D721Med (cell line): ENCODE results near the gene CDC26.

ENCODE experiments used
- DNase-seq: peaks from one replicate; pipeline ENCODE4 v3.0.0; 2011; ENCODE audit warnings: low spot score; ENCODE audit not compliant: insufficient read length
- FAIRE-seq: peaks from 2 replicates; lab custom pipeline; 2011; peaks lifted over from hg19 to GRCh38; lab: Jason Lieb, UNC
- CTCF ChIP-seq: IDR thresholded peaks from 2 replicates; pipeline ENCODE4 v1.5.1; 2012; ENCODE audit warnings: mild to moderate bottlenecking, control low read depth; ENCODE audit not compliant: insufficient read depth; ENCODE audit errors: missing control alignments

CDC26 gene

DNA sequence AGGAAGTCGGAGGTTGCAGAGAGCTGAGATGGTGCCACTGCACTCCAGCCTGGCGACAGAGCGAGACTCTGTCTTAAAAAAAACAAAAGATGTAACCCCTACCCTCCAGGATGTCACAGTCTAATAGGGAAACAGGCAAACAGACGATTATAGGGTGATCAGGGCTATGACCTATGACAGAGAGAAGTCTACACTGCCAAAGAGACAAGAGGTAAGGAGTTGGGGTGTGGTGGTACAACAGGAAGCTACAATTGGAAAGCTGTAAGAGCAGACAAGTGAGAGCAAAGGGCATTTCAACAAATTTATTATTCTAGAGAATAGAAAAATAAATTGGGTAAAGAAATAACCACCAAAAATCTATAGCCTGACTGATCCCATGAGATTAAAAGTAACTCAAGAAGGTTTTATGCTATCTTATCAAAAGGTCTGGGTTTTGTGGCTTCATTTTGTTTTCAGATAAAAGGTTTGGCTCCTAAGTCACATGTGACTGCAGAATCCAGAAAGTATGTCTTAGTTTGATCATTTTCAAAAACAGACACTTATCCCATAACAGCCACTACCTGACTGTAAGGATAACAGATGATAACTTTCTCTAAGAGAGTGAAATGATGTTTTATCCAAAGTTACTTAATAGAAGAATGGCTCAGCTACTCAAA, 7.3 kb downstream of the CDC26 start:
- FAIRE-seq (no peak), DNase-seq (no peak)
- TF ChIP-seq CTCF: no peak

DNA sequence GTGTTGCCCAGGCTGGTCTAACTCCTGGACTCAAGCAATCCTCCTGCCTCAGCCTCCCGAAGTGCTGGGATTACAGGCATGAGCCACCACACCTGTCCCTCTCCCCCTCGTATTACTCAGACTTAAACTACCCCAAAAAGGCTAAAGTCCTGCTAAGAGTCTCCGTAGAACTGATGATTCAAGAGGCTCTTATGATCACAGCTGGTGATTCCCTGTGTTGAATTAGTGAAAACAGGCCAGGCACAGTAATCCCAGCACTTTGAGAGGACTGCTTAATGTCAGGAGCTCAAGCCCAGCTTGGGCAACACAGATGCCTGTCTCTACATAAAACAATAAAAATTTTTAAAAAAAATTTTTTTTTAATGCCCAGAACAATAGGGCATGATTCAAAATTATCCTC, 9.2 kb downstream of the CDC26 start:
- DNase-seq (no peak), FAIRE-seq (no peak)
- TF ChIP-seq CTCF: no peak

DNA sequence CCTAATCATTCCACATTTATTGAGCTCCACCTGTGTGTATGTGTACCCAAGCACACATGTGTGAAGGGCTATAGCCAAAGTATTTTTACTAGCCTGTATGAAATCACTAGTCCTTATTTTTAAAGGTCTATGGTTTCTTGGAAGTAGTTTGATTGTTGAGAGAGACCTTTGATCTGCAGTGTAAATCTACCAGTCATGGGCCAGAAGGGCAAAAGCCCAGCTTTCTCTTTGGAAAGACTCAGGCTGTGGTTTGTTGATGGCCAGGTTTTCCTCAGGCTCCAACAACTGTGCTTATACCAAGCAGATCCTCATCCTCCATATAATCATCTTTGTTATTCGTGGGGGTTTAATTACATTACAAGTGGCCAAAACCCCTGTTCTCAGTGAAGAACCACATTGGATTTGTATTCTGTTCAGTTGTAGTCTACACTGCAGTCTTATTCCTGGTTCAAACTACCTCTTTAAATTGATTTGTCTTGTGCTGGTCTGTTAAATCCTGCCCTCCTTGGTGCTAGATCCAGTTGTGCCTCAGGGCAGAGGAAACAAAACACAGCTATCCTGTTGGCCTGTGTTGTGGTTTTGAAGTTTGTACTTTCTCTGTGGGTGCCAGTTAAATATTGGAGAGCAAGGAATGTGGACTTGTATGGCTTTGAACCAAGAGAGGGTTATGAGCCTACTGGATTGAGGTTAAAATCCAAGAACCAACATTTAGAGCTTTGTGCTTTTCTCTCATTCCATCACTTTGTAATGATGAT, 13.3 kb downstream of the CDC26 start:
- FAIRE-seq (no peak), DNase-seq (no peak)
- no peak for TF ChIP-seq CTCF

DNA sequence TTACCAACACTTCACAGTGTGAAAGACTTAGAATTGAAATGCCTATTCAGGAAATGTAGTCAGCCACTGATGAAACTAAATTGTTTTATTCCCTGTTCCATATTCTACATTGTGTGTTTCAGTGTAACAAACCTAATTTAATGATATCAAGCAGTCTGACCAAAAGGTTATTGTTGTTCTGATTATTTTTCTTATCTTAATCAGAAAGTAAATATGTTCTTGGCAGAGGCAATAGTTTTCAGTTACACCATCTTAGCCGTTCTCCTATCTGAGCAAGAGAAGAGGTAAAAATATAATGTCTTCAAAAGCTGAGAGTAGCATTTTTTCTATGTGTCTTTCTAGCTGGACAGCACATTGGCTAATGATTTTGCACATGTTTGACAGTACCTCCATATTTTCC, 17.1 kb downstream of the CDC26 start:
- FAIRE-seq: no peak
- no peak for DNase-seq
- TF ChIP-seq CTCF: no peak

DNA sequence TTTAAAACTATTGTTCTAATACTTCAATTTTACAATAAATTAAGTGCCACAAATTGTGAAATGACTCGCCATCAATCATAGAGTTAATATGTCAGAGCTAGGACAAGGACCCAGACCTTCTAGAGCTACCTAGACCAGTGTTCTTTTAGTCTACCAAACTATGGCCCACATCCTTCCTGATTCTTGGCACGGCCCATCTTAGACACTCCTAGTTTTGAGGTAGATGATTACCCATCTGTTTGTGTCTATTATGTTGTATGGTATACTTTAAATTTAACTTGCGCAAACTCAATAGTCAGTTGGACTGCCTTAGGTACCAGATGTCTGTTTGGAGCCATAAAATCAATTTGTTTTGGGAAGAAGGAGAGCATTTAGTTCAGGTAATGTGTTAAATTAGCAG, 17.5 kb downstream of the CDC26 start:
- FAIRE-seq (no peak), DNase-seq (no peak)
- no peak for TF ChIP-seq CTCF

DNA sequence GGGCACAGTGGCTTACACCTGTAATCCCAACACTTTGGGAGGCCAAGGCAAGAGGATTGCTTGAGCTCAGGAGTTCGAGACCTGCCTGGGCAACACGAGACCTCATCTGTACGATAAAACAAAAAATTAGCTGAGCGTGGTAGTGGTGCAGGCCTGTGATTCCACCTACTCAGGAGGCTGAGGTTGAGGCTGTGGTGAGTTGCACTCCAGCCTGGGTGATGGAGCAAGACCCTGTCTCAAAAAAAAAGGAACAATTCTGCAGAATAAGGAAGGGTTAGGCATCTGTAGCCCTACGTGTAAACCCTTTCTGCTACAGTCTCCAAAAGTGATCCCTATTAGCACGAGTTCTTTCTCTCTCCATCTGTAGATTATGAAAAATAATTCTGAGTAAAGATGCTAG, 19.9 kb downstream of the CDC26 start:
- no peak for FAIRE-seq
- TF ChIP-seq CTCF: no peak
- no peak for DNase-seq

GRCh38 chr9:113254991-113255390, 20.4 kb downstream of the CDC26 start:
- no peak for TF ChIP-seq CTCF
- DNase-seq (no peak), FAIRE-seq (no peak)
